ENCODE measurements around the gene NHSL1. TPM values are rescaled to one million over a fixed set of nuclear protein-coding genes. Genes with fewer than 3 reads are reported as not detected.

NHSL1 gene
- total RNA-seq, 2 experiments from 2014 or later = 0.53 to 0.95 TPM

DNA sequence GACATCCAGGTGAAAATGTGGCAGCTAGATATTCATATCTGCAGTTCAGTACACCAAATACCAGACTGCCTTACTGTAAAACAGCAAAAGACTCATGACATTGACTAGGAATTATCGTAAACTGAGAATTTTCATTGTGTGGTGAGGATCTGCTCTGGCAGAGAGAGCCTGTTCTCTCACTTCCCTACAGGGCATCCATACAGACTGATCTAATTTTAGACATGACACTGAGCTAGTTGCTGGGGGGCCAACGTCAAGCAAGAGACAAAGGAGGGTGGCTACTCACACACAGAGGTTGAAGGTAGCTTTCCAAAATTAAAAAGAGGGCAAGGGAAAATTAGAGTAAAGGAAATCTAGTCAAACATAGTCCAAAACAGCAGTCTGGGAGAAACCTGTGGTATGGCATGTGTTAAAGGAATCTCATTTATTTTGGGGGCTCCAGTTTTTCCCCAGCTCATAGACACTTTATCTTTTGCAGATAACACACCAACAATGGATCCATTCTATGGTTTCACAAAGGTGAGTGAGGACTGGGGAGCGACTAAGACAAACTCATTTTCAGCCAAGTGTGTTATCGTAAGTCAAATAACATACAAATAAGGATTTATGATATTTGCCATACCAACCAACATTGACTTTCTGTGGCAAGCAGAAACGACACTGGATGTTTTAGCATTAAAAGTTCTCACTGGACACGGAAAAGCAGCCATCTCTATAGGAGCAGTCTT is 36.6 kb upstream of the NHSL1 start:
- no peak overlapping the region for H3K4me3 Mint-ChIP-seq
- no peaks in the 10 kb centered on the region for H3K9me3 Mint-ChIP-seq
- intact Hi-C loops (cut with micrococcal nuclease) = no loop called here
- no peaks in the 10 kb centered on the region for H3K4me1 Mint-ChIP-seq (ENCODE audit: low read depth)
- no peak for DNase-seq
- CTCF ChIA-PET = interaction anchor here (0.7 kb wide), 1 partner anchor 18 kb away, joined by 5 read pairs; no protein-coding TSS in a partner anchor
- H3K36me3 Mint-ChIP-seq = no peaks in the 10 kb centered on the region
- H3K27ac Mint-ChIP-seq = no peak overlapping the region
- peaks cover 20% of the 10 kb centered on the region for H3K27me3 Mint-ChIP-seq
- POLR2A ChIA-PET = no interaction called here

- Mint-ChIP-seq H3K27me3 (peaks cover 22% of the 10 kb centered on the region), H3K9me3 (no peaks in the 10 kb centered on the region), H3K27ac (no peak overlapping the region), H3K36me3 (no peaks in the 10 kb centered on the region), H3K4me1 (ENCODE audit: low read depth) (no peaks in the 10 kb centered on the region), H3K4me3 (no peak overlapping the region)
- intact Hi-C loops (cut with micrococcal nuclease) = no loop called here
- ChIA-PET CTCF (no interaction called here), POLR2A (no interaction called here)
- no peak for DNase-seq
Observed at GRCh38 chr6:138533667-138534066, 34.4 kb upstream of the NHSL1 start.

- H3K9me3 Mint-ChIP-seq = no peaks in the 10 kb centered on the region
- intact Hi-C loops (cut with micrococcal nuclease) = no loop called here
- POLR2A ChIA-PET = no interaction called here
- H3K27me3 Mint-ChIP-seq = peaks cover 25% of the 10 kb centered on the region
- no peak for DNase-seq
- H3K4me1 Mint-ChIP-seq (ENCODE audit: low read depth) = no peaks in the 10 kb centered on the region
- no peak overlapping the region for H3K27ac Mint-ChIP-seq
- H3K4me3 Mint-ChIP-seq = no peak overlapping the region
- H3K36me3 Mint-ChIP-seq = no peaks in the 10 kb centered on the region
- CTCF ChIA-PET = no interaction called here
Observed at GRCh38 chr6:138531387-138531786, 32.1 kb upstream of the NHSL1 start.

- intact Hi-C loops (cut with micrococcal nuclease) = no loop called here
- CTCF ChIA-PET = no interaction called here
- no peak for DNase-seq
- H3K27ac Mint-ChIP-seq = no peak overlapping the region
- H3K9me3 Mint-ChIP-seq = no peaks in the 10 kb centered on the region
- no peak overlapping the region for H3K4me3 Mint-ChIP-seq
- no peaks in the 10 kb centered on the region for H3K4me1 Mint-ChIP-seq (ENCODE audit: low read depth)
- no peaks in the 10 kb centered on the region for H3K36me3 Mint-ChIP-seq
- POLR2A ChIA-PET = no interaction called here
- H3K27me3 Mint-ChIP-seq = peaks cover 15% of the 10 kb centered on the region
Observed at GRCh38 chr6:138529478-138529877, 30.2 kb upstream of the NHSL1 start.

DNA sequence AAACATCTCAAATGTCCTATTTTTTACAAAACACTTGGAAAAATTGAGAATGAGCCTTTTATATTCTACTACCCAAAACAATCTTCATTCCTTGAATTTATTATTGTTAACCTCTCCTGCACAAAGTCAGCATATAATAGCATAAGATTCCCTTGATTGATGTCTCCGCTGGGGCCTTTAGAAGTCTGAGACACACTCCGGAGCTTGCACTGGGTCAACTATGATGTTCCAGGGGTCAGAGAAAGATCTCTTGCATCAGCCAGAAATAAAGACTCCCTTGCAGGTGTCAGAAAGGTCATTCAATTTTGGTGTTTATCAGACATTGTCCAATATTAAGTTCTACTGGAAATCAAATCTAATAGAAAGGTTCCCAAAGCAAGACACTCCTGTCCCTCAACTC is 29.7 kb upstream of the NHSL1 start:
- intact Hi-C loops (cut with micrococcal nuclease) = no loop called here
- POLR2A ChIA-PET = no interaction called here

GRCh38 chr6:138528137-138528536 is 28.8 kb upstream of the NHSL1 start:
- ChIA-PET CTCF (interaction anchor here (3.6 kb wide), 1 partner anchor 12 kb away, joined by 14 read pairs; no protein-coding TSS in a partner anchor), POLR2A (no interaction called here)
- no peak for DNase-seq
- H3K4me3 Mint-ChIP-seq = no peak overlapping the region
- H3K4me1 Mint-ChIP-seq (ENCODE audit: low read depth) = no peaks in the 10 kb centered on the region
- peaks cover 13% of the 10 kb centered on the region for H3K27me3 Mint-ChIP-seq
- H3K27ac Mint-ChIP-seq = no peak overlapping the region
- H3K9me3 Mint-ChIP-seq = no peaks in the 10 kb centered on the region
- H3K36me3 Mint-ChIP-seq = no peaks in the 10 kb centered on the region
- intact Hi-C loops (cut with micrococcal nuclease) = no loop called here

More for the DNA sequence above, 29.7 kb upstream of the NHSL1 start:
- H3K4me1 Mint-ChIP-seq (ENCODE audit: low read depth) = no peaks in the 10 kb centered on the region
- no peak overlapping the region for H3K27ac Mint-ChIP-seq
- peaks cover 13% of the 10 kb centered on the region for H3K27me3 Mint-ChIP-seq
- H3K9me3 Mint-ChIP-seq = no peaks in the 10 kb centered on the region
- no peaks in the 10 kb centered on the region for H3K36me3 Mint-ChIP-seq
- DNase-seq = no peak
- CTCF ChIA-PET = no interaction called here
- no peak overlapping the region for H3K4me3 Mint-ChIP-seq

- H3K9me3 Mint-ChIP-seq = no peaks in the 10 kb centered on the region
- ChIA-PET POLR2A (no interaction called here), CTCF (interaction anchor here (1.4 to 3.6 kb wide), 2 partner anchors 11 to 18 kb away, joined by 5 to 14 read pairs; no protein-coding TSS in a partner anchor)
- H3K27ac Mint-ChIP-seq = no peak overlapping the region
- no peaks in the 10 kb centered on the region for H3K4me1 Mint-ChIP-seq (ENCODE audit: low read depth)
- intact Hi-C loops (cut with micrococcal nuclease) = no loop called here
- H3K36me3 Mint-ChIP-seq = no peaks in the 10 kb centered on the region
- H3K27me3 Mint-ChIP-seq = peaks cover 13% of the 10 kb centered on the region
- no peak overlapping the region for H3K4me3 Mint-ChIP-seq
- DNase-seq = no peak
Observed at GRCh38 chr6:138527411-138528088, 28.3 kb upstream of the NHSL1 start.

DNA sequence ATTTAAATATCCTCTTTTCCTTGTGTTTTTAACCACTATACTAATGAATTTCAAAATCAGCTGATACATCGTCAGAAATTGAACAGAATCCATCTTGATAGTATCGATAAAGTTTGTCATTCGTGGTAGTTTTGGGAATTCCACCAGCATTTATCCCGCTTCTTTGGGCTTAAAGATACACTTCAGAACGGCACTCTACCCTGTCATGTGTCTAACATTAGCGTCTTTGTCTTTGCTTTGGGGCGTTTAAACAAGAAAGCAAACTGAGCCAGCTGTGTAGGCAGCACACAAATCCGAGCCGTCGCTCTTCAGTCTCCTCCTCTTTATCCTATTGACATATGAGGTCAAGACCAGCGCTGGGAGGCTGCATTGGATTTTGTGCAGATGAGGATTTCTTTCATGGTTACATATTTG is 27.5 kb upstream of the NHSL1 start:
- Mint-ChIP-seq H3K27ac (no peak overlapping the region), H3K9me3 (no peaks in the 10 kb centered on the region), H3K4me3 (no peak overlapping the region), H3K36me3 (no peaks in the 10 kb centered on the region), H3K4me1 (ENCODE audit: low read depth) (no peaks in the 10 kb centered on the region), H3K27me3 (peaks cover 7% of the 10 kb centered on the region)
- no peak for DNase-seq
- CTCF ChIA-PET = interaction anchor here (0.9 to 3.6 kb wide), 3 partner anchors 10 to 99 kb away, joined by 3 to 14 read pairs (median 5); no protein-coding TSS in a partner anchor
- POLR2A ChIA-PET = no interaction called here
- intact Hi-C loops (cut with micrococcal nuclease) = no loop called here

GRCh38 chr6:138525355-138525754 is 26.1 kb upstream of the NHSL1 start:
- Mint-ChIP-seq H3K36me3 (no peaks in the 10 kb centered on the region), H3K27ac (no peak overlapping the region), H3K4me1 (ENCODE audit: low read depth) (no peaks in the 10 kb centered on the region), H3K27me3 (peaks cover 9% of the 10 kb centered on the region), H3K4me3 (no peak overlapping the region), H3K9me3 (no peaks in the 10 kb centered on the region)
- DNase-seq = no peak
- ChIA-PET POLR2A (no interaction called here), CTCF (interaction anchor here (1.9 to 3.6 kb wide), 2 partner anchors 9 to 410 kb away, joined by 5 to 14 read pairs; no protein-coding TSS in a partner anchor)
- intact Hi-C loops (cut with micrococcal nuclease) = no loop called here

DNA sequence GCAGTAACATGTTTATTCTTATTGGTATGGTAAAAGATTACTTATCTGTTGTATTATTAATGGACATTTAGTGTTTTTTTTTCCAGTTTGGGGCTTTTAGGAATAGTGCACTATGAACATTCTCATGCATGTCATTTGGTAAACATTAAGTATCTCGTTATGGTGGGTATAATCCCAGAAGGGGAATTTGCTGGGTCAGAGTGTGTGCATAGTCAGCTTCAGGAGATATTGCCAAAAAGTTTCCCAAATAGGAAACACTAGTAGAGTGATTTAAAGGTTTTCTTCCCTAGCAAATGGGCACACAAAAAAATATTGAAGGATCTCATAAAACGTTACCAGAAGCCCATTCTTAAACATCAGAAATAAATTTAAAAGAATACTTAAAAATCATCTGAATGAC is 25.2 kb upstream of the NHSL1 start:
- no peak for DNase-seq
- Mint-ChIP-seq H3K4me3 (no peak overlapping the region), H3K36me3 (no peaks in the 10 kb centered on the region), H3K9me3 (no peaks in the 10 kb centered on the region), H3K27ac (no peak overlapping the region), H3K27me3 (peaks cover 7% of the 10 kb centered on the region), H3K4me1 (ENCODE audit: low read depth) (no peaks in the 10 kb centered on the region)
- intact Hi-C loops (cut with micrococcal nuclease) = no loop called here
- ChIA-PET POLR2A (no interaction called here), CTCF (interaction anchor here (1.6 to 1.9 kb wide), 2 partner anchors 95 to 409 kb away, joined by 3 to 5 read pairs; no protein-coding TSS in a partner anchor)

DNA sequence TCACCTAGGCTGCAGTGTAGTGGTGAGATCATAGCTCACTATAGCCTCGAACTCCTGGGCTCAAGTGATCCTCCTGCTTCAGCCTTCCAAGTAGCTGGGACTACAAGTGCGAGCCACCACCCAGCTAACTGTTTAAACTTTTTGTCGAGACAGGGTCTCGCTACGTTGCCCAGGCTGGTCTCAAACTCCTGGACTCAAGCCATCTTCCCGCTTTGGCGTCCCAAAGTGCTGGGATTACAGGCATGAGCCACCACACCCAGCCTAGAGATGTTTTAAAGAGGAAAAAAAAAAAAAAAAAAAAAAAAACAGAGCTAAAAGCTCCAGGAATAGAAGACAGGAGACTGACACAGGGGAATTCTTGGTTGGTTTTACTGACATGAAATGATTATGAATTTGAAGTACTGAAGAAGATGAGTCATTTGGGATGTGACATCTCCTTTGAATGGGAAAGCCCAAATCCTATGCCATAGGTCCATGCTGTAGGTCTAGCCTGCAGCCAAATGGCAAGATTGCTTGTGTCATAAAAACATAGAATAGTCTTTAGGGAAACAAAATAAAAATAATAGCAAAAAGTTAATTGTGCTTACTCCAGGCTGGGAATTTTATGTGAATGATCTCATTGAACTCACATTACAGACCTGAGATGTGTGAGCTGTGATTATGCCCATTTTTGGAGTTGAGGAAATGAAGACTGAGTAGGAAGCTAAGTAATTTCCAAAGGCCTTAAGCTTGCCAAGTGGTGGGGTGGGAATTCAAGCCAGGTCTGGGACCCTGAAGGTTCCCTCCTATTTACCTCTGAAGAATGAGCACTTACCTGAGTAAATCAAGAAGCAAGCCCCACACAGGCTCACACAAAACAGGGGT is 24.3 kb upstream of the NHSL1 start:
- no peak for DNase-seq
- H3K36me3 Mint-ChIP-seq = no peaks in the 10 kb centered on the region
- H3K27ac Mint-ChIP-seq = no peak overlapping the region
- H3K9me3 Mint-ChIP-seq = no peaks in the 10 kb centered on the region
- H3K27me3 Mint-ChIP-seq = peaks cover 7% of the 10 kb centered on the region
- H3K4me3 Mint-ChIP-seq = no peak overlapping the region
- ChIA-PET CTCF (interaction anchor here (1.6 to 1.9 kb wide), 2 partner anchors 94 to 408 kb away, joined by 3 to 5 read pairs; no protein-coding TSS in a partner anchor), POLR2A (no interaction called here)
- intact Hi-C loops (cut with micrococcal nuclease) = no loop called here
- H3K4me1 Mint-ChIP-seq (ENCODE audit: low read depth) = no peaks in the 10 kb centered on the region

GRCh38 chr6:138522611-138523010 is 23.3 kb upstream of the NHSL1 start:
- ChIA-PET CTCF (interaction anchor here (0.7 to 4.0 kb wide), 2 partner anchors 94 to 97 kb away, joined by 3 to 40 read pairs; no protein-coding TSS in a partner anchor), POLR2A (no interaction called here)
- peaks cover 3% of the 10 kb centered on the region for H3K9me3 Mint-ChIP-seq
- no peak for DNase-seq
- peaks cover 2% of the 10 kb centered on the region for H3K36me3 Mint-ChIP-seq
- intact Hi-C loops (cut with micrococcal nuclease) = no loop called here
- no peak overlapping the region for H3K27ac Mint-ChIP-seq
- peaks cover 12% of the 10 kb centered on the region for H3K27me3 Mint-ChIP-seq
- H3K4me1 Mint-ChIP-seq (ENCODE audit: low read depth) = no peaks in the 10 kb centered on the region
- no peak overlapping the region for H3K4me3 Mint-ChIP-seq
